PC-3 (cell line): ENCODE results near the gene DHX58. TPM values are rescaled to one million over a fixed set of nuclear protein-coding genes. Genes with fewer than 3 reads are reported as not detected.

Source experiments
- ATAC-seq: fragments of 200-7000 bp; cut with Tn5 transposase; 2 replicates; pipeline ENCODE4 v1.9.1; 2020; ENCODE audit warnings: mild to moderate bottlenecking, moderate library complexity
- BruUV-seq: library from RNA; stranded (reverse); fragments of 400-500 nt; replicated peaks from 2 replicates; lab custom pipeline; 2021; lab: Mats Ljungman, UMichigan
- CTCF ChIA-PET: fragments of 300-600 bp; sonication (Branson Sonifier 250); formaldehyde crosslinking; loops from one replicate; lab custom pipeline; 2022; ENCODE audit warnings: antibody characterized with exemption; lab: Charles Lee
- POLR2A ChIA-PET: fragments of 300-600 bp; sonication (Branson Sonifier 250); formaldehyde crosslinking; loops from one replicate; lab custom pipeline; 2022; ENCODE audit warnings: antibody characterized with exemption; ENCODE audit not compliant: unreplicated experiment; lab: Charles Lee
- DNase-seq: peaks from one replicate; pipeline ENCODE4 v3.0.0-alpha.2; 2015
- H2AFZ ChIP-seq: fragments of 300-600 bp; sonication (generic); 2 replicates; pipeline ENCODE4 v1.6.0; 2016; ENCODE audit warnings: antibody characterized with exemption, low read length
- H3F3A ChIP-seq: fragments of 300-600 bp; sonication (generic); one replicate; pipeline ENCODE4 v1.6.0; 2017; ENCODE audit warnings: antibody characterized with exemption, low read length, control low read depth, mild to moderate bottlenecking; ENCODE audit not compliant: unreplicated experiment
- H3K27ac ChIP-seq: fragments of 300-600 bp; sonication (generic); 2 replicates; pipeline ENCODE4 v1.5.1; 2016; ENCODE audit warnings: mild to moderate bottlenecking, low read length
- H3K27me3 ChIP-seq: fragments of 300-600 bp; sonication (generic); 2 replicates; pipeline ENCODE4 v1.6.1; 2016; ENCODE audit warnings: low read length, mixed read lengths
- H3K36me3 ChIP-seq: fragments of 300-600 bp; sonication (generic); 2 replicates; pipeline ENCODE4 v1.6.1; 2016; ENCODE audit warnings: low read depth, mixed run types, low read length, mixed read lengths
- H3K4me1 ChIP-seq: fragments of 300-600 bp; sonication (generic); 2 replicates; pipeline ENCODE4 v1.5.1; 2016; ENCODE audit warnings: low read length; ENCODE audit not compliant: insufficient read depth
- H3K4me2 ChIP-seq: fragments of 300-600 bp; sonication (generic); 2 replicates; pipeline ENCODE4 v1.6.0; 2016; ENCODE audit warnings: low read length
- H3K4me3 ChIP-seq: fragments of 300-600 bp; sonication (generic); 2 replicates; pipeline ENCODE4 v1.5.1; 2016; ENCODE audit warnings: mild to moderate bottlenecking, low read length, mixed read lengths
- H3K79me2 ChIP-seq: fragments of 300-600 bp; sonication (generic); 2 replicates; pipeline ENCODE4 v1.6.1; 2017; ENCODE audit warnings: low read length, mixed read lengths
- H3K9ac ChIP-seq: fragments of 300-600 bp; sonication (generic); 2 replicates; pipeline ENCODE4 v1.6.0; 2016; ENCODE audit warnings: mild to moderate bottlenecking, low read length
- H3K9me2 ChIP-seq: fragments of 300-600 bp; sonication (generic); replicated peaks from 2 replicates; pipeline ENCODE4 v1.6.1; 2016; ENCODE audit warnings: mixed run types, low read length, mixed read lengths
- H3K9me3 ChIP-seq: fragments of 300-600 bp; sonication (generic); 2 replicates; pipeline ENCODE4 v1.6.1; 2016; ENCODE audit warnings: low read length, mixed read lengths
- H4K20me1 ChIP-seq: fragments of 300-600 bp; sonication (generic); 2 replicates; pipeline ENCODE4 v1.6.1; 2016; ENCODE audit warnings: low read length, mixed read lengths
- EZH2 ChIP-seq: fragments of 300-600 bp; sonication (generic); IDR thresholded peaks from one replicate; pipeline ENCODE4 v1.6.1; 2017; ENCODE audit warnings: antibody characterized with exemption, mild to moderate bottlenecking, low read length; ENCODE audit not compliant: unreplicated experiment
- EZH2phosphoT487 ChIP-seq: fragments of 300-600 bp; sonication (generic); IDR thresholded peaks from 2 replicates; pipeline ENCODE4 v1.6.1; 2018; ENCODE audit warnings: mild to moderate bottlenecking, antibody characterized with exemption, low read length, borderline replicate concordance
- intact Hi-C: fragments of 100-400 bp; cut with micrococcal nuclease; formaldehyde crosslinking; loops from 2 replicates; pipeline ENCODE4 v1.9.0; 2023
- total RNA-seq: library from RNA; depleted of rRNA; stranded (reverse); fragments of >200 nt; gene quantifications from 2 replicates; pipeline ENCODE4 v1.2.3, GENCODE V29; 2014
- TF ChIP-seq, protein P1 (sequence below): fragments of 300-600 bp; sonication (generic); conservative IDR thresholded peaks from 2 replicates; pipeline ENCODE4 v1.5.1; 2017; ENCODE audit warnings: antibody characterized with exemption, low read depth, mild to moderate bottlenecking, low read length

DHX58 gene
- total RNA-seq, 1 experiment from 2014 or later: not detected

DNA sequence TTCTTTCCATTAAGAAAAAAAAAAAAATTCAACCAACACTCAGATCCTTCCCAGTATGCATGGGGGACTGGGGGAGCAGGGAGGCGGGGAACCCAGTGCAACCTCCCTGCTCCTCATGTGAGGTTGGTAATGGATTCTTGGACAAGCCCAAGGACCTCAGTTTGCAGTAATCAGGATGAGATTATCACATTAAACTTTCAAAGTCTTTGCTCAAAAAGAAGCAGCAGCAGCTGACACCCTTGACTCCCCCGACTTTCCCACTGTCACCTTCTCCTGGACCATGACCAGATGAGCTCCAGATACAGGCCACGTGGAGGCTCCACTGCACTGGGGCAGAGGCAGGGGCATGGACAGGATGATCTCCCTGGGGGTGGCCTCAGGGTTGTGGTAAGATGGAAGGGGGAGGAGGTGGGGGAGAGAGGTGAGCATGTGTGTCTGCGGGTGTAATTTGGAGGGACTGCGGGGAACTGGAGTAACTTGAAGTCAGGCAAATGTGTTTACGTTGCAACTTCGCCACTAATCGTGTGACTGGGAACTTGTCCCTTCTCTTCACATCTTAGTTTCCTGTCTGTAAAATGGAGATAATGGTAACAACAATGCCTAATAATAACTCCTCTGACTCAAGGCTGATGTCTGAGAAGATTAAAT is 34.0 kb downstream of the DHX58 start:
- CTCF ChIA-PET: no interaction called here
- Histone ChIP-seq H3F3A (no peaks in the 10 kb centered on the region), H3K9me2 (no peaks in the 10 kb centered on the region), H4K20me1 (no peaks in the 10 kb centered on the region), H3K27ac (no peak overlapping the region), H3K4me1 (peaks cover 6% of the 10 kb centered on the region; the same call in 1 of the 2 replicates), H3K9me3 (no peaks in the 10 kb centered on the region), H3K4me3 (no peak overlapping the region), H3K4me2 (no peak overlapping the region), H3K36me3 (no peaks in the 10 kb centered on the region), H3K9ac (no peak overlapping the region), H3K79me2 (no peaks in the 10 kb centered on the region), H2AFZ (no peak overlapping the region), H3K27me3 (no peaks in the 10 kb centered on the region)
- BruUV-seq: no TSS peak
- intact Hi-C loops: no loop called here
- DNase-seq (no peak), ATAC-seq (no peak)
- TF ChIP-seq EZH2phosphoT487 (no peak), EZH2 (no peak)
- POLR2A ChIA-PET: interaction anchor here (0.6 kb wide), 1 partner anchor 565 kb away, joined by 6 read pairs; no protein-coding TSS in a partner anchor

DNA sequence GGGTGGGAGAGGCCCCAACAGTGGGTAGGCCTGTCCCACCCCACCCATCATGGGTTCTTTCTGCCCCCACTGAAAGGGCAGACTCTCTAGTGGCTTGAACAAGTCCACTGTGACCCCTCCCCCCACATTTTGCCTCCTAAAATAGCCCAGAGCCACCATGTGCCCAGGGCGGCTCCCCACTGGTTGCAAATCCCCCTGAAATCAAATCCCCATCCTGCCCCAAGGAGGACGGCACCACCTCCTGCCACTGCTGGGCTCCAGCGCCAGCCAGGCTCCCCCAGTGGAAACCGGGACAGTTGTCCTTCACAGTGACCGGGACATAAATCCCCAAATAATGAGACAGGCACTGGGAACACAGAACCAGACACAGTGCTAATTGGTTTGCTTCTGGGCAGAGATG is 34.8 kb downstream of the DHX58 start:
- Histone ChIP-seq H3K79me2 (no peaks in the 10 kb centered on the region), H3F3A (no peaks in the 10 kb centered on the region), H3K9ac (no peak overlapping the region), H3K4me3 (no peak overlapping the region), H3K4me2 (no peak overlapping the region), H2AFZ (no peak overlapping the region), H3K9me3 (no peaks in the 10 kb centered on the region), H3K27me3 (no peaks in the 10 kb centered on the region), H4K20me1 (no peaks in the 10 kb centered on the region), H3K9me2 (no peaks in the 10 kb centered on the region), H3K4me1 (peaks cover 6% of the 10 kb centered on the region; the same call in 1 of the 2 replicates), H3K36me3 (no peaks in the 10 kb centered on the region), H3K27ac (no peak overlapping the region)
- no TSS peak for BruUV-seq
- no peak for ATAC-seq
- ChIA-PET POLR2A (no interaction called here), CTCF (no interaction called here)
- intact Hi-C loops: no loop called here
- DNase-seq: no peak
- TF ChIP-seq EZH2phosphoT487 (no peak), EZH2 (no peak)
- TF ChIP-seq, protein P1, sequence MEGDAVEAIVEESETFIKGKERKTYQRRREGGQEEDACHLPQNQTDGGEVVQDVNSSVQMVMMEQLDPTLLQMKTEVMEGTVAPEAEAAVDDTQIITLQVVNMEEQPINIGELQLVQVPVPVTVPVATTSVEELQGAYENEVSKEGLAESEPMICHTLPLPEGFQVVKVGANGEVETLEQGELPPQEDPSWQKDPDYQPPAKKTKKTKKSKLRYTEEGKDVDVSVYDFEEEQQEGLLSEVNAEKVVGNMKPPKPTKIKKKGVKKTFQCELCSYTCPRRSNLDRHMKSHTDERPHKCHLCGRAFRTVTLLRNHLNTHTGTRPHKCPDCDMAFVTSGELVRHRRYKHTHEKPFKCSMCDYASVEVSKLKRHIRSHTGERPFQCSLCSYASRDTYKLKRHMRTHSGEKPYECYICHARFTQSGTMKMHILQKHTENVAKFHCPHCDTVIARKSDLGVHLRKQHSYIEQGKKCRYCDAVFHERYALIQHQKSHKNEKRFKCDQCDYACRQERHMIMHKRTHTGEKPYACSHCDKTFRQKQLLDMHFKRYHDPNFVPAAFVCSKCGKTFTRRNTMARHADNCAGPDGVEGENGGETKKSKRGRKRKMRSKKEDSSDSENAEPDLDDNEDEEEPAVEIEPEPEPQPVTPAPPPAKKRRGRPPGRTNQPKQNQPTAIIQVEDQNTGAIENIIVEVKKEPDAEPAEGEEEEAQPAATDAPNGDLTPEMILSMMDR: no peak

DNA sequence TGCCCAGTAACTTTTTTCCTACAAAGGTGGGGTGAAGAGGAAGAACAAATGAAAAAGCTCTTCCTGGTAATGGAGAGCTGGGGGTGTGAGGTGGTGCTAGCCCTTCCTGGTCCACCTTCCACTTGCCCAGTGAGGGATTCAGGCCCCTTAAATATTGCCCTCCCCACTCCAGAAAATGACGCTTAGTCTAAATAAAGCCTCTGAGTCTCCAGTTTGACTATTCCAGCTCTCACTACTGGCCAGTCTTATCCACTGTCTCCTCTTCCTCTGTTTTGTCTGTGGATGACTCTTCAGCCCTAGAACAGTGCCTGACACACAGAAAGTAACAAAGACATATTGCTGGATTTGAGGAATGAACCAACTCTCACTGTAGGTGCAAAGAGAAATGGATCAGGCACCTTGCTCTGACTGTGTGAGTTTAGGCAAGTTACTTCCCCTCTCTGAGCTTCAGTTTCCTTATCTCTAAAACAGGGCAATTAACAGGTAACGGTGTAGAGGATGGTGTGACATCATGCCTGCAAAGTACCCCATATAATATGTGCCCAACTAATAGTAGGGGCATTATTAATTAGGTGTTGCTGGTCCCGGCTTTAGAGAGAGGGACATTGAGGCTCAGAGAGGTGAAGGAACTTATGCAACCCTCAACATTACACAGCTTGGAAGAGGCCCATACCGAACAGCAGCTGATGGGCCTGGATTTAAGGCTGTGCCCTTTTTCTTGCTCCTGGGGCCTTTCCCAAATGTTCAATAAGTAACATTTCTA is 35.5 kb downstream of the DHX58 start:
- 0 out of 2 replicates have a peak, but pooled peaks cover 3% of the 10 kb centered on the region for H3K27me3 ChIP-seq
- H3K4me3 ChIP-seq: no peak overlapping the region
- POLR2A ChIA-PET: interaction anchor here (0.7 kb wide), 1 partner anchor 175 kb away, joined by 4 read pairs; no protein-coding TSS in a partner anchor
- no peak overlapping the region for H3K4me2 ChIP-seq
- no TSS peak for BruUV-seq
- CTCF ChIA-PET: no interaction called here
- H3K79me2 ChIP-seq: no peaks in the 10 kb centered on the region
- H3K27ac ChIP-seq: no peak overlapping the region
- ATAC-seq (no peak), DNase-seq (no peak)
- TF ChIP-seq EZH2 (no peak), EZH2phosphoT487 (no peak)
- TF ChIP-seq, protein P1: no peak
- H3K36me3 ChIP-seq: no peaks in the 10 kb centered on the region
- no peaks in the 10 kb centered on the region for H4K20me1 ChIP-seq
- no peaks in the 10 kb centered on the region for H3K9me2 ChIP-seq
- H3K9me3 ChIP-seq: no peaks in the 10 kb centered on the region
- no peak overlapping the region for H2AFZ ChIP-seq
- H3K4me1 ChIP-seq: 0 out of 2 replicates have a peak, but pooled peaks cover 2% of the 10 kb centered on the region
- H3F3A ChIP-seq: no peaks in the 10 kb centered on the region
- H3K9ac ChIP-seq: no peak overlapping the region
- intact Hi-C loops: no loop called here
